Activated T-helper 2 cell treated with anti-CD3 and anti-CD28 coated beads, Interferon-gamma antibody, Interleukin-2, Interleukin-4, amounts not matched to agents 10 μg/mL and 5 μg/mL and 100 μg/mL, durations not matched to agents 14 hours and 24 hours and 36 hours (primary cell): ENCODE data around the gene APCDD1. TPM values are rescaled to one million over a fixed set of nuclear protein-coding genes. Genes with fewer than 3 reads are reported as not detected.
"Not testable (repeated sequence)": the region's sequence is repeated elsewhere in the genome, so short reads cannot be mapped to it uniquely, and the experiment has no call there.

Source experiments
- DNase-seq: peaks from one replicate; pipeline ENCODE4 v3.0.0; 2021; ENCODE audit warnings: low spot score
- H3K27ac Mint-ChIP-seq: one replicate; pipeline ENCODE4 v1.8.0; 2021; ENCODE audit warnings: mixed read lengths
- H3K27me3 Mint-ChIP-seq: one replicate; pipeline ENCODE4 v1.8.0; 2021; ENCODE audit warnings: low read depth, mixed read lengths
- H3K36me3 Mint-ChIP-seq: one replicate; pipeline ENCODE4 v1.8.0; 2021; ENCODE audit warnings: low read depth, mixed read lengths
- H3K4me1 Mint-ChIP-seq: one replicate; pipeline ENCODE4 v1.8.0; 2021; ENCODE audit warnings: low read depth, mixed read lengths
- H3K4me3 Mint-ChIP-seq: one replicate; pipeline ENCODE4 v1.8.0; 2021; ENCODE audit warnings: low read depth, mild to moderate bottlenecking, moderate library complexity, mixed read lengths
- H3K9me3 Mint-ChIP-seq: one replicate; pipeline ENCODE4 v1.8.0; 2021; ENCODE audit warnings: mixed read lengths
- intact Hi-C: fragments of 100-400 bp; cut with micrococcal nuclease; formaldehyde crosslinking; loops from one replicate; pipeline ENCODE4 v1.15.1; 2023
- total RNA-seq: library from RNA; stranded (reverse); gene quantifications from 2 replicates; pipeline ENCODE4 v1.2.3, GENCODE V29; 2022

APCDD1 gene
- total RNA-seq, 1 donor from 2014 or later = not detected

DNA sequence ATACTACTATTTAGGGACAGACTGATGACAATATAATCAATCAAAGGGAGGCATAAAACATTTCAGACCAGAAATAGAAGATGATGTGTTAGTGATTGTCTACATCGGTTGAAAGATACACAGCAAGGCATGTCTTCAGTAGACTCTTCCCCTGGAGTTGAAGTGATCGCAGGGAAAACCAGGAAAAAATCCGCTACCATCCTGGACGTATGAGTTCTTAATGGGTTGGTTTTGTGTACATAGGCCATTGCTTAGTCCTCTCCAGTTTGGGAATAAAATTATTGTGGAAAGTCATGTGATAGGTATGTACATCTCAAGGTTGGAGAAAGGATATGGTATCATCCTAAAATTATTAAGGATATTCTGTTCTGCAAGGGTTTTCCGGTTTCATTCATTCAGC lies 4.3 kb downstream of the APCDD1 start:
- no peaks in the 10 kb centered on the region for H3K9me3 Mint-ChIP-seq
- no peaks in the 10 kb centered on the region for H3K36me3 Mint-ChIP-seq
- no peak overlapping the region for H3K4me3 Mint-ChIP-seq
- peaks cover 2% of the 10 kb centered on the region for H3K4me1 Mint-ChIP-seq
- no peak for DNase-seq
- intact Hi-C loops = no loop called here
- no peak overlapping the region for H3K27ac Mint-ChIP-seq
- peaks cover 42% of the 10 kb centered on the region for H3K27me3 Mint-ChIP-seq

DNA sequence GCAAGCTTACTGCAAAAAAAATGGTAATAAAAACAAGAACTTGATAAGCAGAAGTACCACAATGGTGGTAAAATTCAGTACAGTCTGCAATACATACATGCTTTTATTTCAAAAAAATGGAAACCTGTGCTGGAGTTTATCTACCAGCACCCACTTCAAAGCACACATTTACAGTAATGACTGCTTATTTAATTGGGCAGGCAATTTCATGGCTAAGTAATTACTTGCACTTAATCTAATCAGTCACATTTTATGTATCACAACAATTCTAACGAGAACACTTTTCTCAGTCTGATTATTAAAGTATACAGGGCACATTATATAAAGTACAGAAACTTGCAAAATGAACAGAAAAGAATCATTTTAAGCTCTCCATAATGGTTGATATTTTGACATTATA lies 5.2 kb downstream of the APCDD1 start:
- intact Hi-C loops = no loop called here
- DNase-seq = no peak
- H3K27me3 Mint-ChIP-seq = peaks cover 40% of the 10 kb centered on the region
- H3K4me1 Mint-ChIP-seq = peaks cover 2% of the 10 kb centered on the region
- H3K27ac Mint-ChIP-seq = no peak overlapping the region
- no peaks in the 10 kb centered on the region for H3K36me3 Mint-ChIP-seq
- no peak overlapping the region for H3K4me3 Mint-ChIP-seq
- H3K9me3 Mint-ChIP-seq = no peaks in the 10 kb centered on the region

DNA sequence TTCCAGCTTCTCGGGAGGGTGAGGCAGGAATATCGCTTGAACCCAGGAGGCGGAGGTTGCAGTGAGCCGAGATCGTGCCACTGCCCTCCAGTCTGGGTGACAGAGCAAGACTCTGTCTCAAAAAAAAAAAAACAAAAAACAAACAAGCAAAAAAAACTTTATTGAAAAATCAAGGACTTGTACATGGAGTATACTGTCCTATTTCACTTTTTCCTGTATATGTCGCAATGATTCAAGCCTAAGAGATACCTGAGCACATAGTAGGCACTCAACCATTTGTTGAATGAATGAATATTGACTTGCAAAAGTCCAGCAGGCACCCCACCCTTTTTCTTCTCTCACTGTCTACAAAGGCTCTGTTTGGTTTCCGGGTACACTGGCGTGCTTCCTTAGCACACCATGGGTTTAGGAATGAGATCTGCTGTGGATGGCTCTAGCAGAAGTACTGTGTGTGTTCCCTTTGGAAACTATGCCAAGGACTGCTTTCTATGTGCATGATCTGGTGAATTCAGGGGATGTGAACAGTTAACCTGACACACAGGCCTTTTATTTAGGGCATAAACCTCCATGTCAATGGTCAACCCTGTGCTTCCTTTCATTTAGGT lies 6.1 kb downstream of the APCDD1 start:
- Mint-ChIP-seq H3K27me3 (peaks cover 38% of the 10 kb centered on the region), H3K4me1 (peaks cover under 1% of the 10 kb centered on the region), H3K4me3 (no peak overlapping the region), H3K27ac (no peak overlapping the region), H3K9me3 (no peaks in the 10 kb centered on the region), H3K36me3 (no peaks in the 10 kb centered on the region)
- intact Hi-C loops = no loop called here
- DNase-seq = no peak

DNA sequence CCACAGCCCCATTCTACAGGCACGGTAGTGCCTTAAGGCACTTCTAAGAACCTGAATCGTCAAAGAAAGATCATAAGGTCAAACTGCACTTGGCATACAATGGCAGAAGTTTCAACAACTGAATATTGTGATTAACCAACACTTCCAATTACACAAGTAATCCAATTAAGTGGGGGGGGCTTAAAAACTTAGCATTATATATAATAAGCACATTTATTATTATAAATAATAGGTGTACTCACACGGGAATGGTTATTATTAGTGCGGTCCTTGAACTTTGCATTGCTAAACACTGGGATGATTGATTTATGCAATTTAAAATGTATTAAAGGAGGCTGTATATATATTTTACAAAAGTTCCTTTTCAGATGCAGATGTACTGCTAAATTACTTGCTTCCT lies 7.6 kb downstream of the APCDD1 start:
- peaks cover 24% of the 10 kb centered on the region for H3K27me3 Mint-ChIP-seq
- H3K9me3 Mint-ChIP-seq = no peaks in the 10 kb centered on the region
- no peak for DNase-seq

DNA sequence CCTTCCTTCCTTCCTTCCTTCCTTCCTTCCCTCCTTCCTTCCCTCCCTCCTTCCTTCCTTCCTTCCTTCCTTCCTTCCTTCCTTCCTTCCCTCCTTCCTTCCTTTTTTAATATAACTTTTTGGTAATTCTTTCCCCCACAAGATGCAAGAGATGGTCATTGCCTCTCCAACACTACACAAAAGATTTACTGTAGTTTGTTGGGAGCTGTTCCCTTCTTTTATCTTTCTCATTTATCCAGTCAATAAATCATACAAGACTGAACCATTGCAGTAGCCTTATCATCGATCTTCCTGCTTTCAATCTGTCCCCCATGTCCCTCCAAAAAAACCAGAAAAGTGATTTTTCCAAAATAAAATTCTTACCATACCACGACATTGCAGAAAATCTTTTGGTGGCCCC lies 8.2 kb downstream of the APCDD1 start:
- Mint-ChIP-seq H3K4me3 (no peak overlapping the region), H3K36me3 (no peaks in the 10 kb centered on the region), H3K27ac (no peak overlapping the region), H3K4me1 (no peaks in the 10 kb centered on the region), H3K27me3 (peaks cover 20% of the 10 kb centered on the region), H3K9me3 (no peaks in the 10 kb centered on the region)
- DNase-seq = no peak
- intact Hi-C loops = no loop called here

More for the DNA sequence above, 7.6 kb downstream of the APCDD1 start:
- Mint-ChIP-seq H3K36me3 (no peaks in the 10 kb centered on the region), H3K4me3 (no peak overlapping the region), H3K27ac (no peak overlapping the region), H3K4me1 (no peaks in the 10 kb centered on the region)
- intact Hi-C loops = no loop called here

DNA sequence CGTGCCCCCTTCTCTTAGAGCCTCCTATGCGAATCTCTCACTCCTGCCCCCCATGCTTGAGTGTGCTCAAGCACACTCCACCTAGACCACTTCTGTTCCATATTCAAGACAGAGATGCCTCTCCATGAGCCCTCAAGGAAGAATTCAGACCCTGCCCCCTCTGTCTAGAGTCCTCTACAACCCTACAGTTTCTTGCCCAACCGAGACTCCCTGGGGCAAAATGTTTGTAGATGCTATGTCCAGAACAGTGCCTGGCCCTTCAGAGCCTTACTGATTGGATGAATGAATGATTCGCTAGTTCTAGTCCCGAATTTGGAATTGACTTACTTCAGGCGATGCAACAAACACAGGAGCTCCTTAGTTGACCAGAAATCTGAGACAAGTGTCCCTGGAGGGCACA lies 8.7 kb downstream of the APCDD1 start:
- no peak overlapping the region for H3K27ac Mint-ChIP-seq
- no peaks in the 10 kb centered on the region for H3K36me3 Mint-ChIP-seq
- H3K4me3 Mint-ChIP-seq = no peak overlapping the region
- DNase-seq = no peak
- intact Hi-C loops = no loop called here
- H3K9me3 Mint-ChIP-seq = no peaks in the 10 kb centered on the region
- peaks cover 17% of the 10 kb centered on the region for H3K27me3 Mint-ChIP-seq
- H3K4me1 Mint-ChIP-seq = no peaks in the 10 kb centered on the region

DNA sequence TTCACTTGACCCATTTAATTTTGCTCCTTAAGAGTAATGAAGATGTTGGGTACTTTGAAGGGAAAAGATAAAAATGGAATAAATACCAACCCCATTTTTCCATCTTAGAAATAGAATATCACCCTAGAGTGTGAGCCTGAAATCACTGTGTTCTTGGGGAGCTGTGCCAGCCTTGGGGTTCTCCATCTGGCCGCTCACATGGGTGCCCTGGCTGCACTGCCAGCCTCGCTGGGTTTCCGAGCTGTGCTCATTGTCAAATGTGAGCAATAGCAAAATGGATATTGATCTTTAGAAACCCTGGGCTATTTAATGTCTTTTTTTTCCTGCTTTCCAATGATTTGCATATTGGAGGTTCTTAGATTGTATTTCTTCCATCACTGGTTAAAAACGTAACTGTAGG lies 9.3 kb downstream of the APCDD1 start:
- DNase-seq = no peak
- Mint-ChIP-seq H3K27ac (no peak overlapping the region), H3K36me3 (no peaks in the 10 kb centered on the region), H3K4me1 (no peaks in the 10 kb centered on the region), H3K4me3 (no peak overlapping the region), H3K9me3 (no peaks in the 10 kb centered on the region), H3K27me3 (peaks cover 14% of the 10 kb centered on the region)
- intact Hi-C loops = no loop called here

DNA sequence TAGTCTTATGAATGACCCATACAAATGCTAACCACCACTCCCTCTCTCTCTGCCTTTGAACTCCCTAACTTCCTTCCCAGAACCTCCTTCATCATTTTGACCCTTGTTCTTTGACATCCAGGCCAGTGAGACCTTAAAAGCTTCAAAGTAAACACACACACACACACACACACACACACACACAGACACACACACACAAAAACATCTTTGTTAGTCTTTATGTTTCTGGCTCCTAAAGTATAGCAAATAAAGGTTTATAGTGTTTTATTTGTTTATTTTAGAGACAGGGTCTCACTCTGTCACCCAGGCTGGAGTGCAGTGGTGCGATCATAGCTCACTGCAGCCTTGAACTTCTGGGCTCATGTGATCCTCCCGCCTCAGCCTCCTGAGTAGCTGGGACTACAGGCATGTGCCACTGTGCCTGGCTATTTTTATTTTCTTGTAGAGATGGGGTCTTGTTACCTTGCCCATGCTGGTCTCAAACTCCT lies 9.8 kb downstream of the APCDD1 start:
- DNase-seq, H3K36me3 Mint-ChIP-seq, H3K27me3 Mint-ChIP-seq, H3K27ac Mint-ChIP-seq, H3K9me3 Mint-ChIP-seq, H3K4me3 Mint-ChIP-seq, H3K4me1 Mint-ChIP-seq, intact Hi-C loops: not testable (repeated sequence)

DNA sequence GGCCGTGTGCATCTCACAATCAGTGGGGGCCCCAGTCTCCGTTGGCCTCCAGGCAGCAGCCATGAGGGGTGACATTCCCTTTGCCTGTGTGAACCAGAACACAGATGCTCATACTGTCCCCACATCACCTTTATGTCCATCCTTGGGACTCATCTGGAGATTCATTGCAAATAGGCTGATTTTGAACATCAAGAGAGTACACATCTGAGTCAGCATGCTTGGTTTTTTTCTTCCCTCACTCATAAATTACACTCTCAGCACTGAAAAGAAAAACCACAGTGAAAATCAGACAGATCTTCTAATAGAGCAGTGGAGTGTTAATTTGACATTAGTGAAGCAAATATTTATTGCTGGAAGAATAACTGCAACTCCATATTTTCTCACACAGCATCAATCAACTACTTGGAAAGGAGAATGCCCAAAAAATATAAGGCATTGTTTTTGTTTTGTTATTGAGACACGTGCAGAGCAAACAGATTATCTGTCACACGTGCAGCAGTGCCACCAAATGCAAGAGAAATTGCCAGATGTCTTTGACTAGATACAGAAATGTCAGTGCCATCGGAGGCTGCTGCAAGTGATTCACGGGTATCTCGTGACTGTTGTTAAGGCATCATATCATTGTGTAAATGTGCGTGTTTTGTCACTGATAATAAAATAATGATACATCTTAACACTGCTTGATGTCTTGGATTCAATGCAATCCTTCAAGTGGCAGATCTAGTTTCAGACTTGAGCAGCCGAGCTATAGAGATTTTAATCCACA lies 10.9 kb downstream of the APCDD1 start:
- Mint-ChIP-seq H3K4me3 (no peak overlapping the region), H3K27me3 (peaks cover 12% of the 10 kb centered on the region)

DNA sequence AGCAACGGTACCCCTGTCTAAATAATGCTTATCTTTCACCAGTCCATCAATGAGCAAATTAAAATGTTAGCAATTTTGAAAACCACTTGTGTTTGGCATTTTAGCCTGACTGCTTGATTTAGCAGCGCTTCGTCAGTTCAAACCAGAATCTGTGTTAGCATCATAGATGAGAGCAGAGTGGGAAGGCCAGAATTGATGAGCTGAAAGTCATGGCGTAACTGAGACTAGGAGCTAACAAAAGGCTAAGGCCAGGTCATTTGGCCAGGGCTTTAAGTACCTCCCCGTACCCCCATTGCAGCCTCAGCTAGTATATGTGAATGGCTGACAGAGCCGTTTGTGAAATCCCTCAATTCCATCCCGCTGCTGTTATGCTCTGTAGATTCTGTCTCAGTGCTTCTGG lies 16.0 kb downstream of the APCDD1 start:
- H3K27ac Mint-ChIP-seq = no peak overlapping the region
- H3K4me1 Mint-ChIP-seq = no peaks in the 10 kb centered on the region
- intact Hi-C loops = no loop called here
- DNase-seq = no peak
- H3K27me3 Mint-ChIP-seq = peaks cover 8% of the 10 kb centered on the region
- no peaks in the 10 kb centered on the region for H3K36me3 Mint-ChIP-seq
- no peak overlapping the region for H3K4me3 Mint-ChIP-seq
- no peaks in the 10 kb centered on the region for H3K9me3 Mint-ChIP-seq

More for the DNA sequence above, 10.9 kb downstream of the APCDD1 start:
- Mint-ChIP-seq H3K27ac (no peak overlapping the region), H3K9me3 (no peaks in the 10 kb centered on the region), H3K36me3 (no peaks in the 10 kb centered on the region), H3K4me1 (no peaks in the 10 kb centered on the region)
- DNase-seq = no peak
- intact Hi-C loops = no loop called here

DNA sequence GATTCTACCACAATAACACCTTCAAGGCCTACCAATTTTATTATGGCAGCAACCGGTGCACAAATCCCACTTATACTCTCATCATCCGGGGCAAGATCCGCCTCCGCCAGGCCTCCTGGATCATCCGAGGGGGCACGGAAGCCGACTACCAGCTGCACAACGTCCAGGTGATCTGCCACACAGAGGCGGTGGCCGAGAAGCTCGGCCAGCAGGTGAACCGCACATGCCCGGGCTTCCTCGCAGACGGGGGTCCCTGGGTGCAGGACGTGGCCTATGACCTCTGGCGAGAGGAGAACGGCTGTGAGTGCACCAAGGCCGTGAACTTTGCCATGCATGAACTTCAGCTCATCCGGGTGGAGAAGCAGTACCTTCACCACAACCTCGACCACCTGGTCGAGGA lies 17.1 kb downstream of the APCDD1 start:
- H3K4me1 Mint-ChIP-seq = no peaks in the 10 kb centered on the region
- no peaks in the 10 kb centered on the region for H3K9me3 Mint-ChIP-seq
- no peak overlapping the region for H3K4me3 Mint-ChIP-seq
- intact Hi-C loops = no loop called here
- no peak overlapping the region for H3K27ac Mint-ChIP-seq
- no peaks in the 10 kb centered on the region for H3K36me3 Mint-ChIP-seq
- DNase-seq = no peak
- peaks cover 9% of the 10 kb centered on the region for H3K27me3 Mint-ChIP-seq

DNA sequence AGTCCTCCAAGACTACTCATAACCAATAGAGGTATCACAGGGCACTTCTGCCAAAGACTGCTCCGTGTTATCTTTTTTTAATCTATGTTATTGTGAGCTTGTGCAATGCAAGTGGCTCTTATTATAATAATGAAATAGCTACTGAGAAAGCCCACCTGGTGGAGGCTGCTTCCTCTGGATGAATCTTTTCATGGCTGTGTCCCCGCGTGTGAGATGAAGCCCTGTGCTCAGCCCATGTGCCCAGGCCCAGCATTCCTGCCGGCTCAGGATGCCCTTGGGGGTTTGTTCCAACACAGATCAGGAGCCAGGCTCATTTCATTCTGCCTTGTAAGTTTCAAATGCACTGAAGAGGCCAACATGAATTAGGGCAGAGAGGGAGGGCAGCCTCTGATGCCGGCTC lies 18.7 kb downstream of the APCDD1 start:
- Mint-ChIP-seq H3K27me3 (peaks cover 17% of the 10 kb centered on the region), H3K27ac (no peak overlapping the region), H3K4me1 (no peaks in the 10 kb centered on the region), H3K4me3 (no peak overlapping the region), H3K9me3 (no peaks in the 10 kb centered on the region), H3K36me3 (no peaks in the 10 kb centered on the region)
- no peak for DNase-seq
- intact Hi-C loops = no loop called here

DNA sequence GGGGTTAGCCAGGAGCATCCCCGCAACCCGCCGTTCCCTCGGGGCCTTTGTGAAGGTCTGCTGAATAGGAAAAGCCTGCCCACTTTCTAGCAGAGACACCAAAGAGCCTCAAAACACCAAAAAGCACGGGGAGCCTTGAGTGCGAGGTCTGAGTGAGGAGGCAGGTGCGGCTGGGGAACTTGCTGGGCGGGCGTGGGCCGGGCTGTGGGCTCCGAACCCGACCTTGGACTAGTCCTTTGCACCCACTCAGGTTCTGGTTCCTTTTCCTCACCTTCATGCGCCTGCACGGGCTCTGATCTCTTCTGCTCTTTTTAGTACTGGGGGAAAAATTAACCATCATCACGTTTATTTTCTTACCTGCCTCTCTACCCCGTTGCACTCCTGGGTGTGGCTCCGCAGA lies 19.9 kb downstream of the APCDD1 start:
- Mint-ChIP-seq H3K27me3 (peaks cover 17% of the 10 kb centered on the region), H3K27ac (no peak overlapping the region), H3K4me3 (no peak overlapping the region), H3K9me3 (no peaks in the 10 kb centered on the region), H3K4me1 (no peaks in the 10 kb centered on the region), H3K36me3 (no peaks in the 10 kb centered on the region)
- intact Hi-C loops = no loop called here
- DNase-seq = no peak
